ENCODE data around the gene RSPO1.

- TF ChIP-seq YY1 (IDR thresholded peaks at IDR 0.05): no peak
- no peak for TF ChIP-seq CTCF (IDR thresholded peaks at IDR 0.05; ENCODE audit: low read depth, low read length, missing input control)
- no peak for TF ChIP-seq TAF1 (conservative IDR thresholded peaks at IDR 0.05)
- no peak for TF ChIP-seq REST (IDR thresholded peaks at IDR 0.05)
- TF ChIP-seq JUND (IDR thresholded peaks at IDR 0.05): no peak
- no peak for TF ChIP-seq EGR1 (IDR thresholded peaks at IDR 0.05; ENCODE audit: low read depth in 2 of 2)
- TF ChIP-seq MAX (IDR thresholded peaks at IDR 0.05): no peak
- no peak for TF ChIP-seq FOXA1 (IDR thresholded peaks at IDR 0.05)
These were observed 14.0 kb downstream of the RSPO1 start for GRCh38 chr1:37620707-37621106.

All from liver (tissue), 3 donors.